Nephron progenitor cell (in vitro differentiated cells): ENCODE measurements around the gene OR2A1.
"Not testable (repeated sequence)": the region's sequence is repeated elsewhere in the genome, so short reads cannot be mapped to it uniquely, and the experiment has no call there.

Experiments used
- DNase-seq: peaks from one replicate; pipeline ENCODE4 v3.0.0; 2021
- H3K27ac Mint-ChIP-seq: 2 replicates; pipeline ENCODE4 v1.8.0; 2021; ENCODE audit warnings: mild to moderate bottlenecking, moderate library complexity, mixed read lengths
- H3K27me3 Mint-ChIP-seq: 2 replicates; pipeline ENCODE4 v1.8.0; 2021; ENCODE audit warnings: mild to moderate bottlenecking, low read depth, mixed read lengths; ENCODE audit not compliant: poor library complexity
- H3K36me3 Mint-ChIP-seq: 2 replicates; pipeline ENCODE4 v1.8.0; 2021; ENCODE audit warnings: low read depth, mixed read lengths
- H3K4me1 Mint-ChIP-seq: 2 replicates; pipeline ENCODE4 v1.8.0; 2021; ENCODE audit warnings: mixed read lengths
- H3K4me3 Mint-ChIP-seq: 2 replicates; pipeline ENCODE4 v1.8.0; 2021; ENCODE audit warnings: mild to moderate bottlenecking, moderate library complexity, mixed read lengths
- H3K9me3 Mint-ChIP-seq: 2 replicates; pipeline ENCODE4 v1.8.0; 2021; ENCODE audit warnings: mild to moderate bottlenecking, moderate library complexity, mixed read lengths

The OR2A1 gene

GRCh38 chr7:144311872-144312469 lies at the start of gene OR2A1:
Gene OR2A1, plus strand, starts transcription at chr7:144312419. Its CDS starts 5,706 bp downstream, at chr7:144318125.
- not testable (repeated sequence) for H3K9me3 Mint-ChIP-seq, H3K4me3 Mint-ChIP-seq, DNase-seq, H3K27me3 Mint-ChIP-seq, H3K36me3 Mint-ChIP-seq, H3K27ac Mint-ChIP-seq, H3K4me1 Mint-ChIP-seq

DNA sequence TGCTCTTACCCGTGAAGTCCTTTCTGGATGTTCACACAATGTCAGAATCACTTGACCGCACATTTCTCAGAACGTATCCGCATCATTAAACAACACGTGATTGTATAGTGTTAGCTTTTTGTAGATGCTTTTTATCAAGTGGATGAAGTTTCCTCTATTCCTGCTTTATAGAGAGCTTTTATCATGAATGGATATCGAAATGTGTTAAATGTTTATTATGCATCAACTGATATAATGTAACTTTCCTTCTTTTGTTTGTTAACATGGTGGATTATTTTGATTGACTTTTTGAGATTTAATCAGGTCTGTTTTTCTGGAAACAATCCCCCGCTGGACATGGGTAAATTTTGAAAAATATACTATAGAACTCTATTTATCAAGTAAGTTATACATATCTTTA lies 47.5 kb upstream of the OR2A1 start, which contains the start of gene OR2A7:
Gene OR2A7, minus strand, starts transcription at position 101 of the 400 bp plus-strand sequence. CDS start 5,164 bp downstream, outside the sequence.
- not testable (repeated sequence) for H3K4me1 Mint-ChIP-seq, H3K27me3 Mint-ChIP-seq, H3K4me3 Mint-ChIP-seq, H3K27ac Mint-ChIP-seq, DNase-seq, H3K9me3 Mint-ChIP-seq, H3K36me3 Mint-ChIP-seq

DNA sequence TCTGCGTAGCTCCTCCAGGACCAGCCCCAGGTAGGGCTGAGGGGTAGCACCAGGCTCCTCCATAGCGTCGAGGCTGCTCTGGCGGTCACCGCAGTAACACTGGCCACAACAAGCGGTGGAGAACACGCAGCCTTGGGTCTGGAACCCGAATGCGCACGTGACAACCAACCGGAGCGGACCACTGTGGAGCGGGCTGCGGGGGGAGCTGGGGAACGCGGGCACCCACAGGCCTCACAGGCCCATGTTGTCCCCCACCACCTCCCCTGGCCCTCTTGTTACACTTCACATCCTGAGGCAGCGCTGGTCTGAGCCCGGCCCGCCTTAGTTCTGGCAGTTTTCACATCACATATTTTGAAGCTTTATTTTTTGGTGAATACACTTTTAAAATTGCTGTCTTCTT lies 43.0 kb upstream of the OR2A1 start, which contains the start of gene CTAGE8:
Gene CTAGE8, minus strand, starts transcription at position 101 of the 400 bp plus-strand sequence. Its CDS starts 38 bp downstream, at position 63.
- H3K9me3 Mint-ChIP-seq, DNase-seq, H3K4me3 Mint-ChIP-seq, H3K27me3 Mint-ChIP-seq, H3K27ac Mint-ChIP-seq, H3K36me3 Mint-ChIP-seq, H3K4me1 Mint-ChIP-seq: not testable (repeated sequence)

DNA sequence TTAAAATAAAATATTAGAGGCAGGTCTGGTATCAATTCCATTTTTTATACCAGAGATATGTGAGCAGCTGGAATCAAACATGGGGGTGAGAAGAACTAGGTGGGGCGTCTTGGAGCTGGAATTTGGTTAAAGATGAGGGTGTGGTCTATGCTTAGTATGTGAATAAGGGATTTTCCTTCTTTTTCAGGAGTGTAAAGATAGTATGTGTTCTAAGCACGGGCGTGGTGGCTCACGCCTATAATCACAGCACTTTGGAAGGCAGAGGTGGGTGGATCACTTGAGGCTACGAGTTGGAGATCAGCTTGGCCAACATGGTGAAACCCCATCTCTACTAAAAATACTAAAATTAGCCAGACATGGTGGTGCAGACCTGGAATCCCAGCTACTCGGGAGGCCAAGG lies 36.9 kb upstream of the OR2A1 start:
- H3K27me3 Mint-ChIP-seq, H3K4me3 Mint-ChIP-seq, H3K36me3 Mint-ChIP-seq, H3K9me3 Mint-ChIP-seq, H3K4me1 Mint-ChIP-seq, H3K27ac Mint-ChIP-seq, DNase-seq: not testable (repeated sequence)

GRCh38 chr7:144280010-144280409 lies 32.2 kb upstream of the OR2A1 start:
- not testable (repeated sequence) for H3K4me3 Mint-ChIP-seq, H3K36me3 Mint-ChIP-seq, DNase-seq, H3K4me1 Mint-ChIP-seq, H3K27me3 Mint-ChIP-seq, H3K27ac Mint-ChIP-seq, H3K9me3 Mint-ChIP-seq

GRCh38 chr7:144281981-144282380 lies 30.2 kb upstream of the OR2A1 start:
- not testable (repeated sequence) for H3K4me3 Mint-ChIP-seq, H3K4me1 Mint-ChIP-seq, DNase-seq, H3K27me3 Mint-ChIP-seq, H3K36me3 Mint-ChIP-seq, H3K27ac Mint-ChIP-seq, H3K9me3 Mint-ChIP-seq

- not testable (repeated sequence) for H3K4me1 Mint-ChIP-seq, H3K36me3 Mint-ChIP-seq, H3K27me3 Mint-ChIP-seq, H3K4me3 Mint-ChIP-seq, DNase-seq, H3K27ac Mint-ChIP-seq, H3K9me3 Mint-ChIP-seq
These were observed 29.7 kb upstream of the OR2A1 start for GRCh38 chr7:144282490-144282889.

DNA sequence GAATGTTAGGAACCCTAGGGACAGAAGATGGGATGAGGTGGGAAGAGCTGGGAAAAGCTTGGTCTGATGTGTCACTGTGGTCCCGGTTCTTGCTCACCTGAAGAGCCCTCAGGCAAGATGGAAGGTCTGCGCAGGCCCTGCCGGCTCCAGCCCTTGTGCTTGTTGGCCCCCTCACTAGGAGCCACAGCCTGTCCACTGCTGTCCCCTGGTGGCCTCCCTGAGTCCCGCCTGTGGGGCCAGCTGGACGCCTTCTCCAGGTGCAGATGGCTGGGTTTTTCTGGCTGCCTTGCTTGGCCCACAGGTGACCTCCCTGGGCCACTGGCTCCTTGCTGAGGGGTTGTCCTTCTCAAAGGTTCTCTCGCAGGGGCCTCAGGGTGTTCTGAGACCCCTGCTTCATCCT lies 28.5 kb upstream of the OR2A1 start:
- H3K4me3 Mint-ChIP-seq, H3K27me3 Mint-ChIP-seq, H3K4me1 Mint-ChIP-seq, H3K36me3 Mint-ChIP-seq, DNase-seq, H3K9me3 Mint-ChIP-seq, H3K27ac Mint-ChIP-seq: not testable (repeated sequence)

DNA sequence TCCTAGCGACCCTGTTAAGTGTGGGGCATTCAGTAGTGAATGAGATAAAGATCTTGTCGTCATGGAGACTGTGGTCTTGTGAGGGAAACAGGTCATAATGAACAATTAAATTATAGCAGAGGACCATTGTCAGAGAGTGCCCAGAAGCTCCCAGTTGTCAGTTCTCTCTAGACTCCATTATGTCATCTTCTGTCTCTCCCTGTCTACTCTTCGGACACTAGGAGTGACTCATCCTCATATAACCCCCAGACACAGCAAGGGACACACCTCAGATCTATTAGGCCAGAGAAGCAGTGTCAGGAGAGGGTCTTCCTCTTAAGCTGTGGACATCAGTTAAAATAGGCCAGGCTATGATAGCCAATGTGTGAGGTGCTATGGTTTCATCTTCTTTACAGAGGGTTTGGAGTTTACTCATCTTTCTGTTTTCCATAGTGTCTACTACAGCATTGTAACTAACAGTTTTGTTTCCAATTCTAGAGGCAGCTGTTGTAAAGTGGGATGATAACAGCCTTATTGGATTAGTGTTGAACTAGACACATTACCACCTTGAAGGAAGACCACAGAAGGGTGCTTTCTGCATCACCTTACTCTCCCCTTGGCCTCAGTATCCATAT lies 24.9 kb upstream of the OR2A1 start:
- H3K4me1 Mint-ChIP-seq, H3K36me3 Mint-ChIP-seq, H3K27ac Mint-ChIP-seq, H3K9me3 Mint-ChIP-seq, H3K27me3 Mint-ChIP-seq, DNase-seq, H3K4me3 Mint-ChIP-seq: not testable (repeated sequence)

GRCh38 chr7:144291607-144292006 lies 20.6 kb upstream of the OR2A1 start:
- H3K4me1 Mint-ChIP-seq, H3K36me3 Mint-ChIP-seq, H3K27me3 Mint-ChIP-seq, H3K4me3 Mint-ChIP-seq, DNase-seq, H3K27ac Mint-ChIP-seq, H3K9me3 Mint-ChIP-seq: not testable (repeated sequence)

DNA sequence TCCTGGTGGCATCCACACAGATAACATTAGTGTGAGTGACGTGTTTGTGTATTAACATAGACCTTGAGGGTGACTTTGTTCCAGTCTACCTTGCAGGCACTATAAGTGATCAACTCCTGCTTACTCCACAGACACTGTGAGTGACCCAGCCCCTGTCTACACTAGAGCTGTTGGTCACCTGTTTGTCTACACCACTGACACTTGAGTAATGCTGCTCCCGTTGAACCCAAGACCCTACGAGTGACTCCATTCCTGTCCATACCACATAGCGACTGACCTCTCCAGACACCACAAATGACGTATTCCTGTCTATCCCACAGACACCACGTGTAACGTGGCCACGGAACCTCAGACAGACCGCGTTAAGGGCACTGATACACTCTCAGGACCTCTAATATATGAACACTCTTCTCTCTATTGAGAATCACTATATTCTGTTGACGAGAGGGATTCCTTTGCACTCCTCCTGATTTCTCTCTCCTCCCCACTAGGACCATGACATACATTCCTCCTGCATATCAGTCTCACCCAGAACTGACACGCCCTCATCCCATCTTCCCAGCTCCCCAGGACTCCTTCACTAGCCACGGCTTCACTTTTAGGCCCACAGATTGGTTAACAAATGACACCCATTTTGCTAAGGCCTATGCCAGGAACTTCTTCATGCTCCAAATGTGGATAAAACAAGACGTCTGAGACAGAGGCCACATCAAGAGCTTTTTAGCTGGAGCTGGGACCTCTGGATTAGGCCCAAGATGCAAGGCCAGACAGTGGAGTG lies 19.6 kb upstream of the OR2A1 start:
- DNase-seq, H3K9me3 Mint-ChIP-seq, H3K27ac Mint-ChIP-seq, H3K4me1 Mint-ChIP-seq, H3K36me3 Mint-ChIP-seq, H3K27me3 Mint-ChIP-seq, H3K4me3 Mint-ChIP-seq: not testable (repeated sequence)

- not testable (repeated sequence) for DNase-seq, H3K9me3 Mint-ChIP-seq, H3K36me3 Mint-ChIP-seq, H3K27ac Mint-ChIP-seq, H3K4me3 Mint-ChIP-seq, H3K27me3 Mint-ChIP-seq, H3K4me1 Mint-ChIP-seq
These were observed 18.3 kb upstream of the OR2A1 start for GRCh38 chr7:144293794-144294499.

DNA sequence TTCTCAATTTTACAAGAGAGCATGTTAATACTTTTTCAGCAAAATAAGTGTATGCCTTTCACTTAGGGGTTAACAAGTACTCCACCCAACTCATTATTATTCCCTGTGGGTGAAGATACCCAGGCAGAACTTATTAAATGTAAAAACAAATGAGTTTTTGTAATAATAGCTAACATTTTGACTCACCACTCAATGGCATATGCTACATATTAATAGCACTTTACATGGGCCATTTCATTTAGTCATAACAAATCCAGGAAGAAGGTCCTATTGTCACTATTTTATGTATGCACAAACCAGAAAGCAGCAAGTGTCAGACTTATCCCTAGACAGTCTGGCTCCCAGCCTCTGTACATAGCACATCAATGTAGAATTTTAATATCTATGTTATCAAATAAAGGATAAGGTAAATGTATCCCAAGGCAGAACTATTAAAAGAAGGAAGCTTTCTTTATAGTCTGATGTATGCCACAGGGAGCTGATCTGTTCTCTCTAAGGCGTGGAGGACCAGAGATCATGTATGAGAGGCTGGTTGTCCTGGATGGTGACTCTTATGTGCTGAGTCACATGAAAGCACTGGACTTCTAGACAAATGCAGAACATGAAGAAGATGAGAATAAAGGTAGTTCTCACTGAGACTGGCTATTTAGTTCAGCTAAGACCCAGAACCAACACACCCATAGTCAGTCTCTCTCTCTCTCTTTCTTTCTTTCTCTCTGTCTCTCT lies 9.5 kb upstream of the OR2A1 start:
- not testable (repeated sequence) for H3K9me3 Mint-ChIP-seq, H3K4me3 Mint-ChIP-seq, DNase-seq, H3K27me3 Mint-ChIP-seq, H3K27ac Mint-ChIP-seq, H3K4me1 Mint-ChIP-seq, H3K36me3 Mint-ChIP-seq

- not testable (repeated sequence) for H3K27me3 Mint-ChIP-seq, H3K36me3 Mint-ChIP-seq, DNase-seq, H3K4me1 Mint-ChIP-seq, H3K9me3 Mint-ChIP-seq, H3K4me3 Mint-ChIP-seq, H3K27ac Mint-ChIP-seq
These were observed 8.6 kb upstream of the OR2A1 start for GRCh38 chr7:144303607-144304006.
